Left ventricle myocardium inferior (tissue), 1 donor: ENCODE data around the gene FAM174C. TPM values are rescaled to one million over a fixed set of nuclear protein-coding genes. Genes with fewer than 3 reads are reported as not detected.

ENCODE experiments used
- DNase-seq: peaks from one replicate; pipeline ENCODE4 v3.0.0-alpha.2; 2020
- H3K27ac ChIP-seq: fragments of 200-600 bp; replicated peaks from 2 replicates; pipeline ENCODE4 v1.8.0; 2021
- H3K27me3 ChIP-seq: fragments of 200-600 bp; 2 replicates; pipeline ENCODE4 v1.8.0; 2021; ENCODE audit warnings: low read depth
- H3K36me3 ChIP-seq: fragments of 200-600 bp; 2 replicates; pipeline ENCODE4 v1.8.0; 2021
- H3K4me1 ChIP-seq: fragments of 200-600 bp; 2 replicates; pipeline ENCODE4 v1.8.0; 2021
- H3K4me3 ChIP-seq: fragments of 200-600 bp; 2 replicates; pipeline ENCODE4 v1.8.0; 2021; ENCODE audit warnings: mild to moderate bottlenecking, moderate library complexity
- H3K9me3 ChIP-seq: fragments of 200-600 bp; replicated peaks from 2 replicates; pipeline ENCODE4 v1.8.0; 2021
- intact Hi-C: fragments of 100-400 bp; cut with micrococcal nuclease; formaldehyde crosslinking; loops from one replicate; pipeline ENCODE4 v1.11.0; 2022
- total RNA-seq: library from RNA; stranded (reverse); fragmentation: NEBNext Ultra II Directional; extraction: Animal tissue kit (Norgen Biotek cat#: 25700); gene quantifications from one replicate; pipeline ENCODE4 v1.2.1, GENCODE V29; 2021
- TF ChIP-seq, protein P1 (sequence below): fragments of 200-600 bp; IDR thresholded peaks from 2 replicates; pipeline ENCODE4 v1.8.0; 2021; ENCODE audit warnings: antibody characterized with exemption, mild to moderate bottlenecking, borderline replicate concordance
- donor health status: DM: no; HTN: yes; CAD: no; lungs with severe emphysema.

FAM174C gene
- total RNA-seq, 1 donor from 2014 or later, result 12.4 TPM

DNA sequence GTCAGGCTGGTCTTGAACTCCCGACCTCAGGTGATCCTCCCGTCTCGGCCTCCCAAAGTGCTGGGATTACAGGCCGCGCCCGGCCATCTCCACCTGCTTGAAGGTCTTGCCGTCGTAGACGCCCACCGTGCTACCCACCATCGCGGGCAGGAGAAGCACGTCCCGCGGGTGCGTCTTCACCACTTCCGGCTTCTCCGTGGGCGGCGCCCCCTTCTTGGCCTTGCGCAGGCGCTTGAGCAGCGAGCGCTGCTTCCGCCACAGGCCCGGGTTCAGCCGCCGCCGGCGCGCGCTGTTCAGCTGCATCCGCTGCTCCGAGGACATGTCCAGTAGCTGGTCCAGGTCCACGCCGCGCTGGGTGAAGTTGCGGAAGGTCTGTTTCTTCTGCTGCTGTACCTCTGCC lies 32.0 kb downstream of the FAM174C start:
- H3K4me1 ChIP-seq, result no peaks in the 10 kb centered on the region
- intact Hi-C loops, result no loop called here
- peaks cover 34% of the 10 kb centered on the region for H3K27me3 ChIP-seq
- DNase-seq, result no peak
- no peaks in the 10 kb centered on the region for H3K9me3 ChIP-seq
- H3K27ac ChIP-seq, result no peak overlapping the region
- H3K36me3 ChIP-seq, result no peaks in the 10 kb centered on the region
- TF ChIP-seq, protein P1, sequence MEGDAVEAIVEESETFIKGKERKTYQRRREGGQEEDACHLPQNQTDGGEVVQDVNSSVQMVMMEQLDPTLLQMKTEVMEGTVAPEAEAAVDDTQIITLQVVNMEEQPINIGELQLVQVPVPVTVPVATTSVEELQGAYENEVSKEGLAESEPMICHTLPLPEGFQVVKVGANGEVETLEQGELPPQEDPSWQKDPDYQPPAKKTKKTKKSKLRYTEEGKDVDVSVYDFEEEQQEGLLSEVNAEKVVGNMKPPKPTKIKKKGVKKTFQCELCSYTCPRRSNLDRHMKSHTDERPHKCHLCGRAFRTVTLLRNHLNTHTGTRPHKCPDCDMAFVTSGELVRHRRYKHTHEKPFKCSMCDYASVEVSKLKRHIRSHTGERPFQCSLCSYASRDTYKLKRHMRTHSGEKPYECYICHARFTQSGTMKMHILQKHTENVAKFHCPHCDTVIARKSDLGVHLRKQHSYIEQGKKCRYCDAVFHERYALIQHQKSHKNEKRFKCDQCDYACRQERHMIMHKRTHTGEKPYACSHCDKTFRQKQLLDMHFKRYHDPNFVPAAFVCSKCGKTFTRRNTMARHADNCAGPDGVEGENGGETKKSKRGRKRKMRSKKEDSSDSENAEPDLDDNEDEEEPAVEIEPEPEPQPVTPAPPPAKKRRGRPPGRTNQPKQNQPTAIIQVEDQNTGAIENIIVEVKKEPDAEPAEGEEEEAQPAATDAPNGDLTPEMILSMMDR, result no peak
- H3K4me3 ChIP-seq, result no peak overlapping the region

DNA sequence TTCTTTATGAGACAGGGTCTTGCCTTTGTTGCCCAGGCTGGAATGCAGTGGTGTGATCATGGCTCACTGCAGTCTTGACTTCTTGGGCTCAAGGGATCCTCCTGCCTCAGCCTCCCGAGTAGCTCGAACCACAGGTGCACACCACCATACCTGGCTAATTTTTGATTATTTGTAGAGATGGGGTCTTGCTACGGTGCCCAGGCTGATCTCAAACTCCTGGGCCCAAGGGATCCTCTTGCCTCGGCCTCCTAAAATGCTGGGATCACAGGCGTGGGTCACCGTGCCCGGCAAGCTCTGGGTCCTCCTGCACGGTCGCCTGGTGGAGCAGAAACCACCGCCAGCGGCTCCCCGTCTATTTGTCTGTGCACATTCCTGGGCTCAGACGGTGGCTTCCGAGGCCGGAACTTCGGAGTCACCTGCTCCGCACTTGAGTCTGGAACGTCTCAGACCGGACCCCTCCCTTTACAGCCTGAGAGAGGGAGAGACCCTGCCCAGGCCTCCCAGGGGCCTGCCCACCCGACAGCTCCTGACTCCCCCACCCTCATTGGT lies 32.5 kb downstream of the FAM174C start:
- no peak for DNase-seq

DNA sequence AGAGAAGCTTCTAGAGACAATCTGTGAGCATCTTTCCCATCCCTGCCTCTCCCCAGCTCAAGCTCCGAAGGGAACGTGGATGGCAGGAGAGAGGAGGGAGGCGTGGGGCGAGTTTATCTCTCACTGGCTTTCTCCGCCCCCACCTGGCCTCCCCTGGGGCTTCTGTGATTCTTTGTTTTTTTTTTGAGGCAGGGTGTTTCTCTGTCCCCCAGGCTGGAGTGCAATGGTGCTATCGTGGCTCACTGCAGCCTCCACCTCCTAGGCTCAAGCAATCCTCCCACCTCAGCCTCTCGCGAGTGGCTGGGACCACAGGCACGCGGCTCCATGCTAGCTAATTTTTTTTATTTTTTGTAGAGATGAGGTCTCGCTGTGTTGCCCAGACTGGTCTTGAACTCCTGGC lies 33.4 kb downstream of the FAM174C start:
- H3K4me1 ChIP-seq, result no peaks in the 10 kb centered on the region
- no peak for DNase-seq
- H3K27ac ChIP-seq, result no peak overlapping the region
- intact Hi-C loops, result no loop called here
- H3K4me3 ChIP-seq, result no peak overlapping the region
- TF ChIP-seq, protein P1, result no peak
- no peaks in the 10 kb centered on the region for H3K36me3 ChIP-seq
- peaks cover 47% of the 10 kb centered on the region for H3K27me3 ChIP-seq
- no peaks in the 10 kb centered on the region for H3K9me3 ChIP-seq

More for the DNA sequence above, 32.5 kb downstream of the FAM174C start:
- H3K27me3 ChIP-seq, result peaks cover 38% of the 10 kb centered on the region
- no peaks in the 10 kb centered on the region for H3K36me3 ChIP-seq
- H3K9me3 ChIP-seq, result no peaks in the 10 kb centered on the region
- TF ChIP-seq, protein P1, result no peak
- H3K4me1 ChIP-seq, result no peaks in the 10 kb centered on the region
- intact Hi-C loops, result no loop called here
- H3K27ac ChIP-seq, result no peak overlapping the region
- H3K4me3 ChIP-seq, result no peak overlapping the region

DNA sequence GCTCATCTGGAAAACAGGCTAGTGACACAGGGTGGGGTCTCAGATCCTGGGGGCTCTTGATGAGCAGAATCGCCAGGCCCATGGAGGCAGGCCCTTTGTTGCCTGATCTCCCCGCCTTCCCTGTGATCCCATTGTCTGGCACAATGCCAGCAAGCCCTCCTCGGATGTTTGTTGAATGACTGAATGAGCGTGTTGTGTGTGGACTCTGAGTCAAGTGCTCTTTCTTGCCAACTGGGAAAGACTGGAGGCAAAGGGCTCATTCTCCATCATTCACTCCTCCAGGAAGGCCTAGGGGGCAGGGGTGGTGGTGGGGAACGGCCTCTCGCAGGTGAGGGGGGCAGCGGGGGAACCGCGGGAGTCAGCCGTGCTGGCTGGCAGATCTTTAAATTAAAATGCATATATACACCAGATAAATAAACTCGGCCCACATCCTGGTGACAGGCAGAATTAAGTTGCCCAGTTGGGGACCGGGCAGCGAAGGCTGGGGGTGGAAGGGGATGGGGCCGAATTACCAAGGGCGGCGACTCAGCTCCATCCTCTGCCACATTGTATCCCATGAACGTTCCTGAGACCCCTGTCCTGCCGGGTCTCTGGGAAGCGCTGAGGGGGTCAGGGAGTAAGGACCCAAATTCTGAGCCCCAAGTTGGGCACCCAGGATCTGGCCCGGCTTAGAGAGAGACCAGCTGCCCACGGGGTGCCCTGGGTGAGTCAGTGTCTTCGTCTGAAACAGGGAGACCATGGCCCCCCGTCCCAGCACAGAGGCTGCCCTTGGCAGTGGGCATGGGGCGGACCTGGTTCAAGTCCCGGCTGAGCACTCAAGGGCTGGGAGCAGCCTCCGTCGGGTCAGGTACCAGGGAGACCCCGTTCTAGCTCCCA lies 34.9 kb downstream of the FAM174C start:
- Histone ChIP-seq H3K27me3 (peaks cover 62% of the 10 kb centered on the region), H3K36me3 (no peaks in the 10 kb centered on the region), H3K4me3 (no peak overlapping the region), H3K9me3 (no peaks in the 10 kb centered on the region), H3K27ac (no peak overlapping the region), H3K4me1 (no peaks in the 10 kb centered on the region)
- intact Hi-C loops, result no loop called here
- TF ChIP-seq, protein P1, result no peak
- DNase-seq, result no peak

DNA sequence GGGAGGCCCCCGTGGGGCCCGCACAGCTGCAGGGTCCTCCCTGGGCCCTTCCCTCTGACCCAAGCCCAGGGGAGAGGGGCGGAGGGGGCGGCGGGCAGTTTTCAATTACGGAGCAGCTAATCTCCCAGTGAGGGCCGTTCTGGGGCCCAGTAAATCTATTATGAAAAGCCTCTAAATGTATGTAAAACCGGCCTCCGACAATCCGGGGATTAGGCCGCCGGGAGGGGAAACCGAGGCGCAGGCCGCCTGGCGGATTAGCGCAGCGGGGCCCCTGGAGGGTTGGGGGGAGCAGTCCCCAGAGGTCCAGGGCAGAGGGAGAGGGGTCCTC lies 35.5 kb downstream of the FAM174C start:
- Histone ChIP-seq H3K4me3 (no peak overlapping the region), H3K27me3 (peaks cover 68% of the 10 kb centered on the region), H3K27ac (no peak overlapping the region), H3K36me3 (no peaks in the 10 kb centered on the region), H3K4me1 (peaks cover 6% of the 10 kb centered on the region), H3K9me3 (no peaks in the 10 kb centered on the region)
- DNase-seq, result no peak
- intact Hi-C loops, result no loop called here
- TF ChIP-seq, protein P1, result no peak
